HepG2 (cell line): ENCODE measurements around the gene C21orf58. TPM values are rescaled to one million over a fixed set of nuclear protein-coding genes. Genes with fewer than 3 reads are reported as not detected.

ENCODE experiments used
- BCLAF1 ChIP-seq: fragments of 450-650 bp; IDR thresholded peaks from 2 replicates; pipeline ENCODE4 v1.6.1; 2017; ENCODE audit warnings: mild to moderate bottlenecking
- E2F2 ChIP-seq: sonication (generic); formaldehyde crosslinking; IDR thresholded peaks from 2 replicates; pipeline ENCODE4 v1.4.0; 2020; ENCODE audit warnings: missing genetic modification reagents, borderline replicate concordance
- GZF1 ChIP-seq: sonication (generic); formaldehyde crosslinking; IDR thresholded peaks from 2 replicates; pipeline ENCODE4 v1.5.1; 2020; ENCODE audit warnings: mild to moderate bottlenecking, missing genetic modification reagents
- HNF4G ChIP-seq, 2 experiments: sonication (generic) in 1 of 2; formaldehyde crosslinking in 1 of 2; IDR thresholded peaks; 2 replicates each; pipeline versions ENCODE4 v1.4.0 to v1.6.1; 2011 to 2020; ENCODE audit warnings: borderline replicate concordance in 2 of 2, low read depth in 2 of 2, mild to moderate bottlenecking in 2 of 2, low read length in 1 of 2, missing genetic modification reagents in 1 of 2, moderate library complexity in 1 of 2
- LRRFIP1 ChIP-seq: sonication (generic); formaldehyde crosslinking; conservative IDR thresholded peaks from 2 replicates; pipeline ENCODE4 v1.4.0; 2020; ENCODE audit warnings: missing genetic modification reagents
- MAF1 ChIP-seq: sonication (generic); formaldehyde crosslinking; IDR thresholded peaks from 2 replicates; pipeline ENCODE4 v1.5.0; 2020; ENCODE audit warnings: missing genetic modification reagents, borderline replicate concordance
- MAZ ChIP-seq, 2 experiments: sonication (generic) in 1 of 2; formaldehyde crosslinking in 1 of 2; IDR thresholded peaks; 2 replicates each; pipeline versions ENCODE4 v1.5.0 to v1.6.1; 2012 to 2020; ENCODE audit warnings: low read depth in 2 of 2, mild to moderate bottlenecking in 2 of 2, borderline replicate concordance in 1 of 2, improper control_type of control experiment in 1 of 2, low read length in 1 of 2, missing genetic modification reagents in 1 of 2, moderate library complexity in 1 of 2
- MXD4 ChIP-seq: IDR thresholded peaks from 2 replicates; pipeline ENCODE4 v1.6.1; 2016; ENCODE audit warnings: mild to moderate bottlenecking, missing biosample characterization, missing genetic modification reagents
- NCOR1 ChIP-seq: fragments of 200-600 bp; sonication (generic); IDR thresholded peaks from 2 replicates; pipeline ENCODE4 v1.7.0; 2017; ENCODE audit warnings: antibody characterized with exemption, low read length, borderline replicate concordance
- WIZ ChIP-seq: sonication (generic); formaldehyde crosslinking; IDR thresholded peaks from 2 replicates; pipeline ENCODE4 v1.5.1; 2020; ENCODE audit warnings: mild to moderate bottlenecking, missing genetic modification reagents
- ZNF407 ChIP-seq: sonication (generic); formaldehyde crosslinking; IDR thresholded peaks from one replicate; pipeline ENCODE4 v1.5.1; 2020; ENCODE audit warnings: mild to moderate bottlenecking, missing genetic modification reagents; ENCODE audit errors: not compliant biosample characterization
- ZNF556 ChIP-seq: sonication (generic); formaldehyde crosslinking; IDR thresholded peaks from 2 replicates; pipeline ENCODE4 v1.4.0; 2020; ENCODE audit warnings: mild to moderate bottlenecking, missing genetic modification reagents, borderline replicate concordance
- ZNF792 ChIP-seq: IDR thresholded peaks from 2 replicates; pipeline ENCODE4 v1.6.1; 2016
- polyA plus RNA-seq, 8 experiments: library from polyadenylated mRNA; depleted of rRNA in 3 of 8; stranded (reverse) in 7 of 8; unstranded in 1 of 8; fragments of >200 nt; fragmentation: Illumina TruSeq in 4 of 8; extraction: Trizol in 4 of 8; gene quantifications; 2 replicates each; pipeline versions ENCODE4 v1.2.1 to v1.2.3, GENCODE V29; 2011 to 2016; ENCODE audit warnings: low read depth in 4 of 8, missing spikeins in 1 of 8, mixed read lengths in 1 of 8; ENCODE audit not compliant: insufficient read depth in 1 of 8
- total RNA-seq, 5 experiments: library from RNA; depleted of rRNA; stranded (reverse); fragments of >200 nt; fragmentation: Illumina TruSeq; extraction: Trizol; gene quantifications; 2 replicates each; pipeline ENCODE4 v1.2.3, GENCODE V29; 2016; ENCODE audit warnings: low read depth in 1 of 5

Gene C21orf58
- total and polyA plus RNA-seq, 2 of the 13 experiments (the other 11 are each of a cell fraction or from before 2014, with no cell fraction given): 3.5 to 6.8 TPM

- no peak for TF ChIP-seq ZNF407
- TF ChIP-seq LRRFIP1 (CRISPR knock-in tag): no peak
- no peak for TF ChIP-seq NCOR1
- no peak for TF ChIP-seq E2F2
- no peak for TF ChIP-seq MAZ (IDR thresholded peaks at IDR 0.05; ENCODE audit: borderline replicate concordance, low read depth, low read length)
- no peak for TF ChIP-seq MAZ (CRISPR knock-in tag; IDR thresholded peaks at IDR 0.05; ENCODE audit: low read depth)
- no peak for TF ChIP-seq BCLAF1
- TF ChIP-seq ZNF556: no peak
- no peak for TF ChIP-seq HNF4G (IDR thresholded peaks at IDR 0.05; ENCODE audit: borderline replicate concordance, low read depth, low read length)
- no peak for TF ChIP-seq HNF4G (CRISPR knock-in tag; IDR thresholded peaks at IDR 0.05; ENCODE audit: borderline replicate concordance, low read depth)
- no peak for TF ChIP-seq ZNF792 (CRISPR knock-in tag)
- no peak for TF ChIP-seq MXD4 (CRISPR knock-in tag)
- TF ChIP-seq MAF1 (CRISPR knock-in tag): 0 out of 2 replicates have a peak, but pooled peaks have one; percentile 18
- no peak for TF ChIP-seq WIZ (CRISPR knock-in tag)
- no peak for TF ChIP-seq GZF1
Observed at GRCh38 chr21:46323227-46323709, 402 bp downstream of the C21orf58 start (continued).
